DOHH2 (cell line): ENCODE data around the gene L3MBTL2.

Experiments used
- H3F3A ChIP-seq: fragments of 200-600 bp; sonication (generic), shearing (Covaris generic); 2 replicates; pipeline ENCODE4 v1.6.0; 2016; ENCODE audit warnings: antibody characterized with exemption, mild to moderate bottlenecking; ENCODE audit not compliant: control insufficient read depth, insufficient read depth
- H3K27ac ChIP-seq: fragments of 200-600 bp; sonication (generic); 2 replicates; pipeline ENCODE4 v1.5.1; 2014; ENCODE audit warnings: low read depth, mild to moderate bottlenecking, low read length, moderate library complexity
- H3K27me3 ChIP-seq: fragments of 200-600 bp; sonication (generic); 2 replicates; pipeline ENCODE4 v1.6.1; 2014; ENCODE audit warnings: mild to moderate bottlenecking, low read length, mixed read lengths; ENCODE audit not compliant: control insufficient read depth
- H3K36me3 ChIP-seq: fragments of 200-600 bp; sonication (generic); 2 replicates; pipeline ENCODE4 v1.6.1; 2014; ENCODE audit warnings: mild to moderate bottlenecking, low read length, moderate library complexity, mixed read lengths; ENCODE audit not compliant: control insufficient read depth
- H3K4me1 ChIP-seq: fragments of 200-600 bp; sonication (generic); 2 replicates; pipeline ENCODE4 v1.6.1; 2014; ENCODE audit warnings: mild to moderate bottlenecking, low read length, mixed read lengths; ENCODE audit not compliant: control insufficient read depth
- H3K4me2 ChIP-seq: fragments of 200-600 bp; sonication (generic); 2 replicates; pipeline ENCODE4 v1.6.0; 2014; ENCODE audit warnings: mild to moderate bottlenecking, low read length, moderate library complexity
- H3K4me3 ChIP-seq: fragments of 200-600 bp; sonication (generic); 2 replicates; pipeline ENCODE4 v1.5.1; 2014; ENCODE audit warnings: mild to moderate bottlenecking, low read length, mixed read lengths
- H3K79me2 ChIP-seq: fragments of 200-600 bp; sonication (generic); 2 replicates; pipeline ENCODE4 v1.6.1; 2014; ENCODE audit warnings: mild to moderate bottlenecking, low read length, mixed read lengths; ENCODE audit not compliant: control insufficient read depth
- H3K9me2 ChIP-seq: fragments of 200-600 bp; sonication (generic); replicated peaks from 2 replicates; pipeline ENCODE4 v1.6.1; 2014; ENCODE audit warnings: mild to moderate bottlenecking, low read length, mixed read lengths; ENCODE audit not compliant: control insufficient read depth
- H3K9me3 ChIP-seq: fragments of 200-600 bp; sonication (generic); 2 replicates; pipeline ENCODE4 v1.6.1; 2014; ENCODE audit warnings: antibody characterized with exemption, low read length, mixed read lengths; ENCODE audit not compliant: control insufficient read depth, insufficient read depth
- H4K20me1 ChIP-seq: fragments of 200-600 bp; sonication (generic); 2 replicates; pipeline ENCODE4 v1.6.0; 2014; ENCODE audit warnings: low read depth, mild to moderate bottlenecking, antibody characterized with exemption, low read length, moderate library complexity; ENCODE audit not compliant: control insufficient read depth, insufficient read depth
- EZH2phosphoT487 ChIP-seq: fragments of 200-600 bp; sonication (generic); IDR thresholded peaks from 2 replicates; pipeline ENCODE4 v1.6.1; 2017; ENCODE audit warnings: borderline replicate concordance, mild to moderate bottlenecking, antibody characterized with exemption, low read length, moderate library complexity, mixed read lengths
- TF ChIP-seq, protein P1 (sequence below): fragments of 200-600 bp; sonication (generic); IDR thresholded peaks from one replicate; pipeline ENCODE4 v1.5.1; 2014; ENCODE audit warnings: antibody characterized with exemption, mild to moderate bottlenecking, low read depth, low read length; ENCODE audit not compliant: poor library complexity, severe bottlenecking

Gene L3MBTL2

DNA sequence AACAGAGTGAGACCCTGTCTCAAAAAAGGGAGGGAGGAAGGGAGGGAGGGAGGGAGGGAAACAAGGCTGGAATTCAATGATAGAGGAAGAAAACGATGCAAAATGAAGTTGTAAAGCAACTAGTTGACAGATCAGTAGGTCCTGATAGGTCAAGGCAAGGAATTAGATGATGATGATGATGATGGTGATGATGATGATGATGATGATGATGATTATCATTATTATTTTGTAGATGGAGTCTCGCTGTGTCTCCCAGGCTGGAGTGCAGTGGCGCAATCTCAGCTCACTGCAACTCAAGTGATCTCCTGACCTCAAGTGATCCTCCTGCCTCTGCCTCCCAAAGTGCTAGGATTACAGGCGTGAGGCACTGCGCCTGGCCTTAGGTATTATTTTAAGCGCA is 11.3 kb upstream of the L3MBTL2 start:
- peaks cover 8% of the 10 kb centered on the region for H3K27me3 ChIP-seq
- no peaks in the 10 kb centered on the region for H3K36me3 ChIP-seq
- H3K4me1 ChIP-seq: peaks cover 16% of the 10 kb centered on the region
- no peaks in the 10 kb centered on the region for H3K9me3 ChIP-seq
- no peaks in the 10 kb centered on the region for H4K20me1 ChIP-seq
- no peak for TF ChIP-seq EZH2phosphoT487
- TF ChIP-seq, protein P1, sequence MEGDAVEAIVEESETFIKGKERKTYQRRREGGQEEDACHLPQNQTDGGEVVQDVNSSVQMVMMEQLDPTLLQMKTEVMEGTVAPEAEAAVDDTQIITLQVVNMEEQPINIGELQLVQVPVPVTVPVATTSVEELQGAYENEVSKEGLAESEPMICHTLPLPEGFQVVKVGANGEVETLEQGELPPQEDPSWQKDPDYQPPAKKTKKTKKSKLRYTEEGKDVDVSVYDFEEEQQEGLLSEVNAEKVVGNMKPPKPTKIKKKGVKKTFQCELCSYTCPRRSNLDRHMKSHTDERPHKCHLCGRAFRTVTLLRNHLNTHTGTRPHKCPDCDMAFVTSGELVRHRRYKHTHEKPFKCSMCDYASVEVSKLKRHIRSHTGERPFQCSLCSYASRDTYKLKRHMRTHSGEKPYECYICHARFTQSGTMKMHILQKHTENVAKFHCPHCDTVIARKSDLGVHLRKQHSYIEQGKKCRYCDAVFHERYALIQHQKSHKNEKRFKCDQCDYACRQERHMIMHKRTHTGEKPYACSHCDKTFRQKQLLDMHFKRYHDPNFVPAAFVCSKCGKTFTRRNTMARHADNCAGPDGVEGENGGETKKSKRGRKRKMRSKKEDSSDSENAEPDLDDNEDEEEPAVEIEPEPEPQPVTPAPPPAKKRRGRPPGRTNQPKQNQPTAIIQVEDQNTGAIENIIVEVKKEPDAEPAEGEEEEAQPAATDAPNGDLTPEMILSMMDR: no peak
- no peak overlapping the region for H3K4me3 ChIP-seq
- H3K4me2 ChIP-seq: no peak overlapping the region
- no peaks in the 10 kb centered on the region for H3K79me2 ChIP-seq
- no peaks in the 10 kb centered on the region for H3K9me2 ChIP-seq
- H3F3A ChIP-seq: peaks cover 3% of the 10 kb centered on the region; the same call in 1 of the 2 replicates
- H3K27ac ChIP-seq: no peak overlapping the region

DNA sequence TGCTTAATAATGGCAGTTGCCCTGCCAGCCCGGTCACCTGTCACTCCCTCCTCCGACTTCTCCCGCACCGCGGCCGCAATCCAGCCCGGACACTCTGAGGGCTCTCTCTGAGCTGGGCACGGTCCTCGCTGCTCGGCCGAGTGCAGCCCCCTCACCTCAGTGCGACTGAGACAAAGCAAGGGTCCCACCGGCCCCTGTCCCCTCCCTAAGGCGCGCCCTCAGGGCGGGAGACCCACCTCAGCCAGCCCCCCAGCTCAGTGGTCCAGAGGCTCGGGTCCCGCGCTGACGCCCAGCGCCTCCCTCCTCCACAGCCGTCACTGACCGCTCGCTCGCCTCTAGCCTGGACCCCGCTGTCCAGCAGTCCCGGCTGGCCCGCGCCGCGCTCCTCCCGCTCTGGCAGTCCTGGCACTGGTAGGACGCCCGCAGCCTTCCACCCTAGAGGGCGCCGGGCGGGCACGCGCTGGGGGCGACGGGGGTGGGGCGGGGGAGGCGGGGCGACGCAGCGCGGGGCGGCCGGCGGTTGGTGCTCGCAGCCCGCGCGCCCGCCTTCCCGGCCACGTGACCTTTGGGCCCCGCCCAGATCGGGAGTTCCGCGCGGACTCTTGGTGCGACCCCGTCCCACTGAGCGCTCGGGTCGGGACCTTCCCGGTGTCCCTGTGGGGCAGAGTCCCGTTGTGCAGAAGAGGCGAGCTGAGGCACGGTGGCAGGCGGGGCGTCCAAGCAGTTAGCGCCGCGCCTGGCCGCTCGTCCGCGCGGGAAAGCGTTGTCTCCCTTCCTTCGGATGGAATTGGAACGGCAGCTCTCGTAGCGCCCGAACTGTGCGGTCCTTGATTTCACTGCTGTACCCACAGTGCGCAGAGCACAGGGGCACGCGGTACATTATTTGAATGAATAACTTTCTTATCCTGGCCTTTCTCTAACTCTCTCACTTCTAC is 7.8 kb upstream of the L3MBTL2 start:
- Histone ChIP-seq H3K4me3 (peak overlapping the region; percentile 93), H3K9me3 (no peaks in the 10 kb centered on the region), H4K20me1 (no peaks in the 10 kb centered on the region), H3K36me3 (no peaks in the 10 kb centered on the region), H3K9me2 (no peaks in the 10 kb centered on the region), H3K27me3 (peaks cover 15% of the 10 kb centered on the region), H3K79me2 (no peaks in the 10 kb centered on the region), H3F3A (peaks cover 3% of the 10 kb centered on the region; the same call in 1 of the 2 replicates), H3K4me2 (peak overlapping the region; percentile 86), H3K4me1 (peaks cover 16% of the 10 kb centered on the region), H3K27ac (peak overlapping the region; percentile 24; the same call in 1 of the 2 replicates)
- TF ChIP-seq EZH2phosphoT487: no peak
- TF ChIP-seq, protein P1: no peak

DNA sequence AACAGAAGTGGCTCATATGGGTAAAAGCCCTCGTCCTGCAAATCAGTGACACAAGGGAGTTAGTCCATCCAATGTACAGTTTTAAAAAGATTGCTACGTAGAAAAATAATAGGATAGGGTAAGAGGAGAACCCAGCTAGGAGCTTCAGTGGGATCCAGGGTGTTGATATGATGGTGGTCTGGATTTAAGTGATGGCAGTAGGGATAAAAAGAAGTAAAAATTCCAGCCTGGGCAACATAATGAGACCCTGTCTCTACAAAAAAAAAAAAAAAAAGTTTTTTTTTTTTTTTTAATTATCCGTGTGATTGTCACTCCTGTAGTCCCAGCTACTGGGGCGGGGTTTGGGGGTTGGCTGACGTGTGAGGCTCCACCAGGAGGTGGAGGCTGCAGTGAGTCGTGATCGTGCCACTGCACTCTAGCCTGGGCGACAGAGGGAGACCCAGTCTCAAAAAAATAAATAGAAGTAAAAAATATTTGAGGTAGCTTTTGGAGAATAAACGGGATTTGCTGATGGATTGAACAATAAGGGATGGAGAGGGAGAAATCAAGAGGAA is 7.0 kb upstream of the L3MBTL2 start:
- H3K9me2 ChIP-seq: no peaks in the 10 kb centered on the region
- TF ChIP-seq, protein P1: no peak
- no peak for TF ChIP-seq EZH2phosphoT487
- H3K9me3 ChIP-seq: no peaks in the 10 kb centered on the region
- H3K79me2 ChIP-seq: no peaks in the 10 kb centered on the region
- H3K4me2 ChIP-seq: peak overlapping the region; percentile 86
- peaks cover 16% of the 10 kb centered on the region for H3K4me1 ChIP-seq
- no peaks in the 10 kb centered on the region for H3K36me3 ChIP-seq
- H3K4me3 ChIP-seq: peak overlapping the region; percentile 93
- peaks cover 3% of the 10 kb centered on the region; the same call in 1 of the 2 replicates for H3F3A ChIP-seq
- no peaks in the 10 kb centered on the region for H4K20me1 ChIP-seq
- H3K27ac ChIP-seq: peak overlapping the region; percentile 24; the same call in 1 of the 2 replicates
- peaks cover 15% of the 10 kb centered on the region for H3K27me3 ChIP-seq
